ENCODE data around the gene TSNAXIP1.
A peak's percentile ranks its signal among the peaks of the same experiment; 100 is the strongest.

The TSNAXIP1 gene

DNA sequence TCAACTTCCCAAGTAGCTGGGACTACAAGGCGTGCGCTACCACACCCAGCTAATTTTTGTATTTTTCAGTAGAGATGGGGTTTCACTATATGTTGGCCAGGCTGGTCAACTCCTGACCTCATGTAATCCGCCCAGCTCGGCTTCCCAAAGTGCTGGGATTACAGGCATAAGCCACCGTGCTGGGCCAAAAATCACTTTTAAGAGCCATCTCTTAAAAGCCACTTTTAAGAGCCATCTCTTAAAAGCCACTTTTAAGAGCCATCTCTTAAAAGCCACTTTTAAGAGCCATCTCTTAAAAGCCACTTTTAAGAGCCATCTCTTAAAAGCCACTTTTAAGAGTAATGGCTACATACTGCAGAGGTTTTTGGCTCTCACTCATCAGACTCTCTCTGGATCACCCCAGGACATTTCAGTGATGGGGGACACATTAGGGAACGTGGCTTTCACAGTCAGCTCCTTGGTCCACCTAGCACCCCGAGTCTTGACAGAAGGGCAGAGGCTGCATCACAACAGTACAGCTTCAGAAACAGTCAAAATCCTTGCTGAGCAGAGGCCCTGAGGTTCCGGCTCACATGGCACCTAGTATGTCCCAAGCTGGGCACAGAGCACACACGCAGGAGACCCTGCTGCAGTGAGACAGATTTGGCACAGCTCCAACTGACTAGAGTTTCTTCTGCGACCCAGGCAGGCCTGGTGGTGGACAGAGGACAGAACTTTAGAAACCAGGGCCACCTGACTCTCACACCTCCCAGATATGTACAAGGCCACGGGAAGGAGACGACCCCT is 23.9 kb upstream of the TSNAXIP1 start:
- over 99% methylated on average over 9 of the region's 12 CpGs for WGBS (ENCODE audit: insufficient coverage)
- no peak for DNase-seq
- Histone ChIP-seq H3K36me3 (ENCODE audit: control insufficient read depth in 4 of 4, insufficient read depth in 4 of 4, low read length in 3 of 4) (peaks cover 0 to 5% (median 2%) of the 10 kb centered on the region in 4 experiments), H3K27ac (ENCODE audit: insufficient read depth in 1 of 2, low read depth in 1 of 2, low read length in 2 of 2, poor library complexity in 1 of 2, severe bottlenecking in 2 of 2) (no peak overlapping the region), H3K4me3 (ENCODE audit: control insufficient read depth in 1 of 7, extremely low read depth in 1 of 7, insufficient read depth in 4 of 7, low read depth in 2 of 7, low read length in 6 of 7) (no peak overlapping the region), H3K9me3 (ENCODE audit: control extremely low read depth in 1 of 5, control insufficient read depth in 4 of 5, insufficient read depth in 2 of 5, low read depth in 1 of 5, low read length in 4 of 5) (no peaks in the 10 kb centered on the region), H3K4me1 (ENCODE audit: control extremely low read depth in 1 of 4, control insufficient read depth in 4 of 4, insufficient read depth in 4 of 4, low read length in 3 of 4) (peaks cover 5 to 27% (median 21%) of the 10 kb centered on the region in 4 experiments), H3K27me3 (replicated peaks in 2 of 5; ENCODE audit: control insufficient read depth in 4 of 5, insufficient read depth in 5 of 5, low read length in 4 of 5) (no peaks in the 10 kb centered on the region)
- ChIA-PET CTCF (interaction anchor here (1.8 kb wide), 1 partner anchor 109 kb away, joined by 4 read pairs; no protein-coding TSS in a partner anchor), POLR2A (no interaction called here)

- ChIA-PET POLR2A (no interaction called here), CTCF (no interaction called here)
- H3K4me1 ChIP-seq (ENCODE audit: control extremely low read depth in 1 of 4, control insufficient read depth in 4 of 4, insufficient read depth in 4 of 4, low read length in 3 of 4) = peaks cover 5 to 27% (median 21%) of the 10 kb centered on the region in 4 experiments
- peaks cover 0 to 5% (median 2%) of the 10 kb centered on the region in 4 experiments for H3K36me3 ChIP-seq (ENCODE audit: control insufficient read depth in 4 of 4, insufficient read depth in 4 of 4, low read length in 3 of 4)
- no peaks in the 10 kb centered on the region for H3K27me3 ChIP-seq (replicated peaks in 2 of 5; ENCODE audit: control insufficient read depth in 4 of 5, insufficient read depth in 5 of 5, low read length in 4 of 5)
- no peaks in the 10 kb centered on the region for H3K9me3 ChIP-seq (ENCODE audit: control extremely low read depth in 1 of 5, control insufficient read depth in 4 of 5, insufficient read depth in 2 of 5, low read depth in 1 of 5, low read length in 4 of 5)
- DNase-seq = no peak
- H3K4me3 ChIP-seq (ENCODE audit: control insufficient read depth in 1 of 7, extremely low read depth in 1 of 7, insufficient read depth in 4 of 7, low read depth in 2 of 7, low read length in 6 of 7) = no peak overlapping the region
- H3K27ac ChIP-seq (ENCODE audit: insufficient read depth in 1 of 2, low read depth in 1 of 2, low read length in 2 of 2, poor library complexity in 1 of 2, severe bottlenecking in 2 of 2) = no peak overlapping the region
These were observed 23.4 kb upstream of the TSNAXIP1 start for GRCh38 chr16:67783353-67783725.

- Histone ChIP-seq H3K27ac (ENCODE audit: insufficient read depth in 1 of 2, low read depth in 1 of 2, low read length in 2 of 2, poor library complexity in 1 of 2, severe bottlenecking in 2 of 2) (no peak overlapping the region), H3K4me1 (ENCODE audit: control extremely low read depth in 1 of 4, control insufficient read depth in 4 of 4, insufficient read depth in 4 of 4, low read length in 3 of 4) (peaks cover 5 to 10% (median 7%) of the 10 kb centered on the region in 4 experiments), H3K36me3 (ENCODE audit: control insufficient read depth in 4 of 4, insufficient read depth in 4 of 4, low read length in 3 of 4) (peaks cover 0 to 3% (median under 1%) of the 10 kb centered on the region in 4 experiments), H3K4me3 (ENCODE audit: control insufficient read depth in 1 of 7, extremely low read depth in 1 of 7, insufficient read depth in 4 of 7, low read depth in 2 of 7, low read length in 6 of 7) (no peak overlapping the region), H3K9me3 (ENCODE audit: control extremely low read depth in 1 of 5, control insufficient read depth in 4 of 5, insufficient read depth in 2 of 5, low read depth in 1 of 5, low read length in 4 of 5) (no peaks in the 10 kb centered on the region), H3K27me3 (replicated peaks in 2 of 5; ENCODE audit: control insufficient read depth in 4 of 5, insufficient read depth in 5 of 5, low read length in 4 of 5) (no peaks in the 10 kb centered on the region)
- whole genome bisulfite sequencing (ENCODE audit: insufficient coverage) = 91% methylated on average over 5 of the region's 5 CpGs
- ChIA-PET POLR2A (no interaction called here), CTCF (interaction anchor here (0.8 to 1.2 kb wide), 4 partner anchors 11 to 153 kb away, joined by 3 read pairs; no protein-coding TSS in a partner anchor)
- no peak for DNase-seq
These were observed 20.2 kb upstream of the TSNAXIP1 start for GRCh38 chr16:67786491-67786890.

GRCh38 chr16:67790071-67790470 is 16.6 kb upstream of the TSNAXIP1 start:
- Histone ChIP-seq H3K27ac (ENCODE audit: insufficient read depth in 1 of 2, low read depth in 1 of 2, low read length in 2 of 2, poor library complexity in 1 of 2, severe bottlenecking in 2 of 2) (no peak overlapping the region), H3K36me3 (ENCODE audit: control insufficient read depth in 4 of 4, insufficient read depth in 4 of 4, low read length in 3 of 4) (peaks cover 0 to 3% (median 2%) of the 10 kb centered on the region in 4 experiments), H3K9me3 (ENCODE audit: control extremely low read depth in 1 of 5, control insufficient read depth in 4 of 5, insufficient read depth in 2 of 5, low read depth in 1 of 5, low read length in 4 of 5) (no peaks in the 10 kb centered on the region), H3K27me3 (replicated peaks in 2 of 5; ENCODE audit: control insufficient read depth in 4 of 5, insufficient read depth in 5 of 5, low read length in 4 of 5) (no peaks in the 10 kb centered on the region), H3K4me1 (ENCODE audit: control extremely low read depth in 1 of 4, control insufficient read depth in 4 of 4, insufficient read depth in 4 of 4, low read length in 3 of 4) (no peaks in the 10 kb centered on the region), H3K4me3 (ENCODE audit: control insufficient read depth in 1 of 7, extremely low read depth in 1 of 7, insufficient read depth in 4 of 7, low read depth in 2 of 7, low read length in 6 of 7) (no peak overlapping the region)
- DNase-seq = no peak
- ChIA-PET POLR2A (no interaction called here), CTCF (no interaction called here)

DNA sequence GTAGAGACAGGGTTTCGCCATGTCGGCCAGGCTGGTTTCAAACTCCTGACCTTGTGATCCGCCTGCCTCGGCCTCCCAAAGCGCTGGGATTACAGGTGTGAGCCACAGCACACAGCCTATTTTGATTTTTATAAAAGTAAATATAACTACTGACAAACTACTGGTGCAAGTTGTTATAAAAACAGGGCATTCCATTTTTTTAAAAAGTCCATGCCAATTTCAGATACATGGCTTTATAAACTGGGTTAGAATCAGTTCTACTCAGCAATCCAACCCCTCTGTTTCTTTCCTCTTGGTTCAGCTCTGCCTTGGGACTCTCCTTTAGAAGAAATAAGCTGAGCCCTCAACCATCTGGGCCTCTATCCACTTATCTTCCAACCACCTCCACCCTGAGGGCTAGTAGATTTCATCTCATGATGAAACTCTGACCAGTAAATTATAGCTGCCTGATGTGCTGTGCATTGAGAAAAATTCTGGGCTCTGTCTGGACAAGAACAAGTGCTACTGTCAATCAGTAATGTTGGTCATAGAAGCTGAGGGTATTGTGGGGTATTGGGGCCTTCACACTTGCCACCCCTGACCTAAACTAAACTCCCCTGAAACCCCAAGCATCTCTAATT is 10.5 kb upstream of the TSNAXIP1 start:
- CTCF ChIA-PET = interaction anchor here (1.3 to 1.6 kb wide), 2 partner anchors 11 to 36 kb away, joined by 3 to 4 read pairs; partner anchors contain the start of genes RANBP10 and TSNAXIP1
- POLR2A ChIA-PET = interaction anchor here (0.6 kb wide), 2 partner anchors 11 to 1825 kb away, joined by 3 read pairs; no protein-coding TSS in a partner anchor
- Histone ChIP-seq H3K36me3 (ENCODE audit: control insufficient read depth in 4 of 4, insufficient read depth in 4 of 4, low read length in 3 of 4) (peaks cover 7 to 22% (median 13%) of the 10 kb centered on the region in 4 experiments), H3K27ac (ENCODE audit: insufficient read depth in 1 of 2, low read depth in 1 of 2, low read length in 2 of 2, poor library complexity in 1 of 2, severe bottlenecking in 2 of 2) (no peak overlapping the region), H3K4me1 (ENCODE audit: control extremely low read depth in 1 of 4, control insufficient read depth in 4 of 4, insufficient read depth in 4 of 4, low read length in 3 of 4) (peaks cover 0 to 5% (median 1%) of the 10 kb centered on the region in 4 experiments), H3K9me3 (ENCODE audit: control extremely low read depth in 1 of 5, control insufficient read depth in 4 of 5, insufficient read depth in 2 of 5, low read depth in 1 of 5, low read length in 4 of 5) (no peaks in the 10 kb centered on the region), H3K4me3 (ENCODE audit: control insufficient read depth in 1 of 7, extremely low read depth in 1 of 7, insufficient read depth in 4 of 7, low read depth in 2 of 7, low read length in 6 of 7) (no peak overlapping the region), H3K27me3 (replicated peaks in 2 of 5; ENCODE audit: control insufficient read depth in 4 of 5, insufficient read depth in 5 of 5, low read length in 4 of 5) (no peaks in the 10 kb centered on the region)
- no peak for DNase-seq
- no CpG with 5 or more reads among the region's 5 CpGs for WGBS (ENCODE audit: insufficient coverage)

- H3K27ac ChIP-seq (ENCODE audit: insufficient read depth in 1 of 2, low read depth in 1 of 2, low read length in 2 of 2, poor library complexity in 1 of 2, severe bottlenecking in 2 of 2) = peak overlapping the region in 1 of 2 experiments; percentile 36
These were observed 6.3 kb upstream of the TSNAXIP1 start for GRCh38 chr16:67800338-67800926.

More at GRCh38 chr16:67800338-67800926, 6.3 kb upstream of the TSNAXIP1 start:
- Histone ChIP-seq H3K9me3 (ENCODE audit: control extremely low read depth in 1 of 5, control insufficient read depth in 4 of 5, insufficient read depth in 2 of 5, low read depth in 1 of 5, low read length in 4 of 5) (no peaks in the 10 kb centered on the region), H3K27me3 (replicated peaks in 2 of 5; ENCODE audit: control insufficient read depth in 4 of 5, insufficient read depth in 5 of 5, low read length in 4 of 5) (no peaks in the 10 kb centered on the region), H3K4me1 (ENCODE audit: control extremely low read depth in 1 of 4, control insufficient read depth in 4 of 4, insufficient read depth in 4 of 4, low read length in 3 of 4) (peaks cover 7 to 24% (median 11%) of the 10 kb centered on the region in 4 experiments), H3K4me3 (ENCODE audit: control insufficient read depth in 1 of 7, extremely low read depth in 1 of 7, insufficient read depth in 4 of 7, low read depth in 2 of 7, low read length in 6 of 7) (no peak overlapping the region), H3K36me3 (ENCODE audit: control insufficient read depth in 4 of 4, insufficient read depth in 4 of 4, low read length in 3 of 4) (peaks cover 9 to 31% (median 26%) of the 10 kb centered on the region in 4 experiments)
- ChIA-PET POLR2A (interaction anchor here (0.6 kb wide), 1 partner anchor 124 kb away, joined by 4 read pairs; no protein-coding TSS in a partner anchor), CTCF (interaction anchor here (0.9 to 2.5 kb wide), 6 partner anchors 16 to 348 kb away, joined by 3 to 12 read pairs (median 4); partner anchors contain the start of gene NUTF2)
- WGBS (ENCODE audit: insufficient coverage) = 68% methylated on average over 6 of the region's 7 CpGs
- peak in 2 of 3 donors; percentile 46 to 64 for DNase-seq
